GM11168 (cell line): ENCODE data around the gene ARID4B.
"Not testable (repeated sequence)": the region's sequence is repeated elsewhere in the genome, so short reads cannot be mapped to it uniquely, and the experiment has no call there.

Source experiments
- in situ Hi-C: fragments of 300-500 bp; cut with MboI; formaldehyde crosslinking; loops from one replicate; pipeline ENCODE4 v1.12.0; 2022; ENCODE audit warnings: low sequenced_read_pairs; ENCODE audit not compliant: unreplicated experiment

Gene ARID4B

DNA sequence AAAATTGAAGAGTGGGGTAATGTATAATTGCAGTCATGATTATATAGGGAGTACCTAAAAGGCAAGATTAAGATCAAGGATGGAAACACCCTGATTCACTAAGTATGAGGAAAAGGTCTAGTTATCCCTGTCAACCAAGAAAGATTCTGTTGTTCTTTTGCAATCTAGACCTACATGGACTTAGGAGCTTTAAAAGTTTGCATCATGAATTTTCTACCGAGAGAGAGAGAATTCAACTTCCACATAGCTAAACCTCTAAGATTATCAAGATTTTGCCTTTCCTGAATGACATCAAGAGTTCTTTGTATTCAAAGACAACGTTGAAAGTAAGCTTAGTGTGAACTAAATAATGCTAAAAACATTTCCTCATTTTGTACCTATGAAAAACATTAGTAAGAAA lies 88.1 kb downstream of the ARID4B start:
- in situ Hi-C loops = loop anchor here (10.0 kb wide), 1 partner anchor 175 kb away; no protein-coding TSS in a partner anchor

DNA sequence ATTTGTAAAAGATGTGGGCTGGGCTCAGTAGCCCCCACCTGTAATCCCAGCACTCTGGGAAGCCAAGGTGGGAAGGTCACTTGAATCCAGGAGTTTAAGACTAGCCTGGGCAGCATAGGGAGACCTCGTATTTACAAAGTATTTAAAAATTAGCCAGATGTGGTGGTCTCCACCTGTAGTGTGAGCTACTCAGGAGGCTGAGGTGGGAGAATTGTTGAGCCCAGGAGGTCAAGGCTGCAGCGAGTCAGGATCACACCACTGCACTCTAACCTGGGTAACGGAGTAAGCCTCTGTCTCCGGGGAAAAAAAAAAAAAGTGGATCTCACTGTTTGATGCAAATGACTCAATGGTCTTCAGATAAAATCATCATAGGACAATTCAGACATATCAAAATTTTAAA lies 89.4 kb downstream of the ARID4B start:
- in situ Hi-C loops = no loop called here

DNA sequence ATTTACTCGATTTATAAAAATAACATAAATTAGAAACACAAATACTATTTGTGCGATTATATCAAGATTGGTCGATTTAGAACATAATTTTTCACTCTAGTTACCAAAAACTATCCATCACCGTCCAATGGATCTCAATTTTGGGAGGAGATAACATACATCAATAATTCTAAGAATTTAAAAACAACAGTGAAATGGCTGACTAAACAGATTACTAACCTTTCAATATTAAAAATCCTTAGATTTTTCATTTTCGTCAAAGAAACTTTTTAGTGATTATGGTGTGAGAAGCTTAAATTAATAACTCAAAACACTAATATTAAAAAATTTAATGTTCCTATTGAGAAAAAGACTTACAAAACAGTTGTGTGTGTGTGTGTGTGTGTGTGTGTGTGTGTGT lies 91.9 kb downstream of the ARID4B start:
- in situ Hi-C loops = no loop called here

DNA sequence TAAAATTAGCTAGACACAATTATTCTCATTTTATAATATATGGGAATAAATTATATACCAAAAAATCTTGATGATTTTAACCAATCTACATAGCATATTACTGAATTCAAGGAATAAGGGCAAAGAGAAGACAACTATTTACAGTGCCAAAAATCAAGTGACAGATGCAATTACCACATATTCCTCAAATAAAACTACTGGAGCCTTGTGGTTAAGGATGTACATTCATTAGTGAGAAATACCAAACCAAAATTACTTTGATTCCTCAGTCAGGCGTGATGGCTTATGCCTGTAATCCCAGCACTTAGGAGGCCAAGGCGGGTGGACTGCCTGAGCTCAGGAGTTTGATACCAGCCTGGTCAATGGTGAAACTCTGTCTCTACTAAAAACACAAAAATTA lies 98.1 kb downstream of the ARID4B start:
- in situ Hi-C loops = no loop called here

DNA sequence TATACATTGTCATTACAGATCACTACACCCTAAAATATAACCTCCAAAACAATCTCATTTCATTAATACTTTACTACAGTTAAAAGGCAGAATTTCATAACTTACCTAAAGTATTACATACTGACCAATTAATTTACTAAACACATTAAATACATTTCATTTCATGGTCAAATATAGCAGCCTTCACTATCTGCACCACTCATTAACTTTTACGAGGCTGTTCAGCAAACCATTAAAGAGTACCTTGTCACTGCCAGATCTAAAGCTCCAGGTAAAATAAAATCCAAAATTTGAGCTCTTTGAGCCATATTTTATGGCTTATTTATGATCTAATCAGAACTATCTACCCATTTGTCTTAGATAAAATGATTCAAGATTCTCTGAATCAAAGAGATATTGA lies 100.6 kb downstream of the ARID4B start:
- in situ Hi-C loops = no loop called here

DNA sequence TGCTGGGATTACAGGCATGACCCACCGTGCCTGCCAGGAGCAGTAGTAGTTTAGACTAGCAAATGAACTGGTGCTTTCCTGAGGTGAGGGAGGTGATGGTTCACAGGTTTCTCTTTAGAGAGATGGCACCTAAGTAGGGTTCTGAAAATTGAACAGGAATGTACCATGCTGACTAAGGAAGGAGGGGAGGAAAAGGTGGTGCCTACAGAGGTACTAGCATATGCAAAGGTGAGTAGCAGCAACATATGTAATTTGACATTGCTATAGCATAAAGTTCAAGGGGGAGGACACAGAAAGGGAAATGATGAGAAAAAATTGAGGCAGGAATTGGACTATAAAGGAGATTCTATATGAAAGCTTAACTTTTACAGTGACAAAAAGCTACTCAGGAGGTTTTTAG lies 101.0 kb downstream of the ARID4B start:
- in situ Hi-C loops = no loop called here

DNA sequence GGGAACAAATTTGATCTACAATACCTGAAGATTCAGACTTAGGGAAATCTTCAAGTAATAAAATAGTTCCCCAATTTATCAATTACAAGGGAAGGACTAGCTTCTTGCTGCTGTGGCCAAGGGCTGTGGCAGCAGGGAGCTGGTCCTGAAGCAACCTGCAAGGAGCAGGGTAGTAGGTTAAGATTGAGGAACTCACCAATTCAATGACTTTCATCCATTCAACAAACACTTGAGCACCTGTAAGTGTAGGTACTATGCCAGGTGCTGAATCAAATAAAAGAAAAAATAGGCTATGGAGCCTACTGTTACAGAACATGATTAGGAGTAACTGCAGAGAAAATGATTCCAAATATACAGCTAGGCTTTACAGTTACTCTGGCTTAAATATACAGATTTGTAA lies 102.7 kb downstream of the ARID4B start:
- in situ Hi-C loops = no loop called here

DNA sequence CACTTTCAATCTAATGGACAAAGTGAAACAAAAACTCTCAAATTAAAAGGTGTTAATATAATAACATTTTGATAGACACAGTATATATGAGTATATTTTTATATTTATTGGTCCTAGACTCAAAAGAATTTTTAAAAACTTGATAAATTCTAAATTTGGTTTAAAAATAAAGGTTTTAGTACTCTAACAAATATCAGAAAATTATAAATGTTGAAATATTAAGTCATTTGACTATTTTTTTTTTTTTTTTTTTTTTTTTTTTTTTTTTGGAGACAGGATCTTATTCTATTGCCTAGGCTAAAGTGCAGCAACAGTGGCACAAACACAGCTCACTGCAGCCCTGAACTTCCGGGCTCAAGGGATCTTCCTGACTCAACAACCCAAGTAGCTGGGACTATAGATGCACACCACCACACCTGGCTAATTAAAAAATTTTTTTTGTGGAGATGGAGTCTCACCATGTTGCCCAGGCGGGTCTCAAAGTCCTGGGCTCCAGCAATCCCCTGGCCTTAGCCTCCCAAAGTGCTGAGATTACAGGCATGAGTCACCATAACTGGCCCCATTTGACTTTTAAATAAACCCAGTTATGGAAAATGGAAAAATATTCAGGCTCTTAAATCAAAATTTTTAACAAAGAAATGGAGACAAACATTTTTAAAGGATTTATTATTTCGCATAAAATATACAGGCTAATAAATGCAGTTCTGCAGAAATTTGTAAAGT lies 106.2 kb downstream of the ARID4B start:
- in situ Hi-C loops = no loop called here

DNA sequence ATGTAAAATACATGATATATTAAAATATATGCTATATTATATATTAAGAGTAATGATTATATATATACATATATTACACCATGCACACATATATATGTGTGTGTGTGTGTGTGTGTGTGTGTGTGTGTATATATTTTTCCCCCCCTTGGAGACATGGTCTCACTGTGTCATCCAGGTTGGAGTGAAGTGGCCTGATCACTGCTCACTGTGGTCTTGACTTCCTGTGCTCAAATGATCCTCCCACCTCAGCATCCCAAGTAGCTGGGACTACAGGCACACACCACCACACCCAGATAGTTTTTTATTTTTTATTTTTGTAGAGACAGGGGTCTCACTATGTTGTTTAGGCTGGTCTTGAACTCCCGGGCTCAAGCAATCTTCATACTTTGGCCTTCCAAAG lies 112.5 kb downstream of the ARID4B start:
- in situ Hi-C loops = no loop called here

DNA sequence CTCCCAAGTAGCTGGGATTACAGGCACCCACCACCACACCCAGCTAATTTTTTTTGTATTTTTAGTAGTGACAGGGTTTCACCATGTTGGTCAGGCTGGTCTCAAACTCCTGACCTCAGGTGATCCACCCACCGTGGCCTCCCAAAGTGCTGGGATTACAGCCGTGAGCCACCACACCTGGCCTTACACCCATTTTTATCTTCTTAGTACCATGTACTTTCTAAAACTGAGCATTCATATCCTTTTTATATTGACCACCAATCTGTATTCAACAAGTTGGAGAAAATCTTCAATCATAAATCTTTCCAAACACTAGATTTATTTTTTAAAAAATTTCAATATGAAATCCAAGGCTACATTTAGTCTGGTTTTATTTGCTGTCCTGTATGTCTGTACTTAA lies 113.0 kb downstream of the ARID4B start:
- in situ Hi-C loops = not testable (repeated sequence)

DNA sequence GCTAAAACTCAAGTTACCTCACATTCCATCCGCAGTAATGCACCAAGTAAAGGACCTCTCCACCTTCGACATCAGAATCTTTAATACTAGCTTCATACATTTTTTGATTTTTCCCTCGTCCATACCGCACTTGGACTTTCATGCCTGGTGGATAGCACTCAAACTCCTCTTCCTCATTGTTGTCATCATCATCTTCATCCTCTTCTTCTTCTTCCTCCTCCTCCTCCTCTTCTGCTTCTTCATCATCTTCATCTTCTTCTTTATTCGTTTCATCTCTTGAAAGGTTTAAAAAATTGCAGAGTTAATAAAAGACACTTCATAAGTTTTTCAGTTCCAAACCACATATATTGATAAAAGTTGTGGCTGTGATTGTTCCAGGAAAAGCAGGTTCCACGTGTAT lies 114.2 kb downstream of the ARID4B start:
- in situ Hi-C loops = no loop called here

DNA sequence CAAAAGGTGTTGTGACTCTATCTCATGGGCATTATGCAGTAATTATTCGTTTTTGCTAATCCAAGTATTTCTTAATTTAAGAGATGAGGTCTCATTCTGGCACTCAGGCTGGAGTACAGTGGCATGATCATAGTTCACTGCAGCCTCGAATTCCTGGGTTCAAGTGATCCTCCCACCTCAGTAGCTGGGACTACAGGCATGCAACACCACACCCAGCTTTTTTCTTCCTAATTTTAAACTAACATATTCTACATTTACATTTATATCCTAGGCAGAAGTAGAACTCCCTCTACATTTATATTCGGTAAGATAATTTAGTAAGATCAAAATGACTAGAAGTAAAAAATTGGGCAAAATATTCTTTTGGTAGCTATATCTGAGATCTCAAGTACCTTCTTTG lies 116.5 kb downstream of the ARID4B start:
- in situ Hi-C loops = no loop called here

DNA sequence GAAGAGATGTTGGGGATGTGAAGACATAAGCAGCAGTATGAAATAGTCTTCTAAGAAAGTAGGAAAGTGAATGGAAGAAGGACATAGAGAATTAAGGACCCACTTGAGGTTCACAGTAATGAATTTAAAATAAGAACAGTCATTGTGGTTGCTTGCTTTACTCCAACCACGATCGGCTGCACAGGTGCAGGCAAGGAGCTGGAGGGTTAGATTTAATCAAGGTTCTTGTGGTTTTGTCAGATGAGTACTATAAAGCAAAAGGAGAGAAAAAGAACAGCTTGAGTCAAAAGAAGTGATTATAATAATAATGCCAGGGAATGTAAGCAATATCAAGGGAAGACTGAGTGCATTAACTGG lies 120.8 kb downstream of the ARID4B start:
- in situ Hi-C loops = no loop called here

DNA sequence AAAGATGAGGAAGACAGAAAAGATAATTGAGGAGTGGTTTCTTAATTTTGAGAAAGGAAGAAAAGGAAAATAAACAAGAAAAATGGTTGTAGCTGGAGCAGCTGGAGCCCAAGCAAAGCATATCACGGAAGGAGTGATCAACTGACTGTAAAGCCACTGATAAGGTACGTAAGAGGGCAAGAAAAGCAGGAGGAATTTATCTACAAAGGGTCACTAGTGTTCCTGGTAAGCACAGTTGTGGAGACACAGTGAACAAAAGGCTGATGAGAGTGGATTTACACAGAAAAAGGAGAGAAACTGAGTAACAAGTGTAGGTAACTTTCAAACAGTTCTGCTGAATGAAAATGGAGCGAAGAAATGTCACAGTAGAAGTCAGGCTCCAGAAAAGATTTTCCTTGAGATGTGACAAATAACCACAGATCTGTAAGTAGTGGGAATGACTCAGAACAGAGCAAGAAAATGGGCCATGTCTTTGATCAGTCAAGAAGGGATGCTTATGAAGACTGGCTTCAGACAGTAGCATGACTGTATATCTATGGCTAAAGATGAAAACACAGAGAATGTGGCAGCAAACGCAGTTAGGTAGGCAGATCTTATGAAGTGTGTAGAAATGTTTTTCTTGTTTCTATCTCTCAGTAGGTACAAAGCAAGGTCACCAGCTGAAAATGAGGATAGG lies 121.3 kb downstream of the ARID4B start:
- in situ Hi-C loops = no loop called here

DNA sequence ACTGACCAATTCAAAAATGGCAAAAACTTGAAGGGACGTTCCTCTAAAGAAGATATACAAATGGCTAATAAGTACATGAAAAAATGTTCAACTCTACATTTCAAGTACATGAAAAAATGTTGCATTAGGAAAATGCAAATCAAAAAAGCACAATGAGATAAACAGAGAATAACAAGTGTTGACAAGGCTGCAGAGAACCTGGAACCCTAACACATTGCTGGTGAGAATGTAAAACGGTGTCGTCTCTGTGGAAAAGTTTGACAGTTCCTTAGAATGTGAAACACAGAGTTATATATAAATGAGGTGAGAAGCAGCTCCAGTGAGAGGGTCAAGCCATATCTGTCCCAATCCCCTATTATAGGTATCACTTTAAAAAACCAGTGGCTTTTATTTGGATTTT lies 122.3 kb downstream of the ARID4B start:
- in situ Hi-C loops = no loop called here

DNA sequence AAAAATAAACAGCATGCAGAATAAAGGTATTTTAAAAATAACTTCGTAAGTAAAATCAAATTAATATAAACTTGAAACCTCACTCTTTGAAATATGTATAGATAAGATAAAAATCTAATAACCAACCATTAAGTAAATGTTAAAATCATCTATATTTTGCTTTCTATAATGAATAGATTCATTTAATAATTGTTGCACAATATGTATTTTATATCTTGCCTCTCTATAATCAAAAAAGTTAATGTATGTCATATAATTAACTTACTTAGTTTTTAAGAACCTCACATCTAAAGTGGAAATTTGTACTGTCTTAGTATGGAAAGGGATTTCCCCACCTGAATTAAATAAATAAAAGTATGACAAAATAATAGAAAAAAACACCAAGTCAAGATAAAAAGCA lies 124.6 kb downstream of the ARID4B start:
- in situ Hi-C loops = no loop called here

DNA sequence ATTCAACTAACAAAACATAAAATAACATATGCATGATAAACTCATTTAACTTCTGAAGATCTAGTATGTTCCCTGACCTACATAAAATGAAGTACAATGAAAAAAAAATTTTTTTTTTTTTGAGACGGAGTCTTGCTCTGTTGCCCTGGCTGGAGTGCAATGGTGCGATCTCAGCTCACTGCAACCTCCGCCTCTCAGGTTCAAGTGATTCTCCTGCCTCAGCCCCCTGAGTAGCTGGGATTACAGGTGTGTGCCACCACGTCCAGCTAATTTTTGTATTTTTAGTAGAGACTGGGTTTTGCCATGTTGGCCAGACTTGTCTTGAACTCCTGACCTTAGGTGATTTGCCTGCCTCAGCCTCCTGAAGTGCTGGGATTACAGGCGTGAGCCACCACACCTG lies 125.5 kb downstream of the ARID4B start:
- in situ Hi-C loops = not testable (repeated sequence)

DNA sequence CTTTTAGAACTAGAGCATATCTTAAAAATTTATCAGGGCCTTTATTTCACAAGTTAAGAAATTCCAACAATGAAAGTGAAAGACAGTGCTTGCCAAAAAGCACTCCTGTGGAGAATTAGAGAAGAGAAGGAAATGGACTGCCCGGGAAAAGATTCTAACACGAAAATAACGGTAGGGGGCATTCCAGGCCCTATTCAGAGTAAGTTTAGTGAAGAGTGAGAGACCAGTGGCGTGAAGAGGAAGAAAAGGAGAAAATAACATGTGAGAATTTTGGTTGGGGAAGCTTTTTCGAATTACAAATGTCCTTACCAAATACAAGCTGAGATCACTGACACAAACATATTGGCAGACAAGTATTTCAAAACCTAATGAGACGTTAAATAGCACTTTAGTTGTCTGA lies 128.5 kb downstream of the ARID4B start:
- in situ Hi-C loops = no loop called here

DNA sequence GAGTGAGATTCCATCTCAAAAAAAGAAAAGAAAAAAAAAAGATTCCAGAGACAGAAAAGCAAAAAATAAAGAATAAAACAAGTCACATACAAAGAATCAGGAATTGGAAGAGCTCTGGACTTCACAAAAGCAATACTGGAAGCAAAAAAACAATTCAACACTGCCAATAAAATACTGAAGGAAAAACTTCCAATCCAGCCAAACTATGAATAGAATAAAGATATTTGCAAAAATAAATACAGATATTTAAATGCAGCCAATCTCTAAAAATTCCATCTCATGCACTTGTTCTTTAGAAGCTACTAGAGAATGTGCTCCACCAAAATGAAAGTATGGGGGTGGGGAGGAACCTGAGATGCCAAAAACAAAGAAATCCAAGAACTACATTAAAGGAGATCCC lies 137.5 kb downstream of the ARID4B start:
- in situ Hi-C loops = no loop called here

DNA sequence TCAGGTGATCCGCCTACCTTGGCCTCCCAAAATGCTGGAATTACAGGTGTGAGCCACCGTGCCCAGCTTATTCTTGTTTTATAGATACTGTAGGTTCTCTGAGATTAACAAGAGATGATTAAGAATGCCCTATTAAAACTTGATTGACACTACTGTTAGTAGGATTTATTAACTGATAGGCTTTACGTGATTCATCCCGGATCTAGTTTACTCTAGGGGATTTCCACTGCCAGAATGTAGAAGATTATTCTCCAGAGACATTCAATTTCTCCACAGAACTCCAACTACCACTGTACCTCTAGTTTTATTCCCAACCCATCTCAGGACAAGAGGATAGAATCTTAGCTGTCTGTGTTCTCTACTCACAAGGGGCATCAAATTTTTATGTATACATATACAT lies 140.7 kb downstream of the ARID4B start:
- in situ Hi-C loops = no loop called here

DNA sequence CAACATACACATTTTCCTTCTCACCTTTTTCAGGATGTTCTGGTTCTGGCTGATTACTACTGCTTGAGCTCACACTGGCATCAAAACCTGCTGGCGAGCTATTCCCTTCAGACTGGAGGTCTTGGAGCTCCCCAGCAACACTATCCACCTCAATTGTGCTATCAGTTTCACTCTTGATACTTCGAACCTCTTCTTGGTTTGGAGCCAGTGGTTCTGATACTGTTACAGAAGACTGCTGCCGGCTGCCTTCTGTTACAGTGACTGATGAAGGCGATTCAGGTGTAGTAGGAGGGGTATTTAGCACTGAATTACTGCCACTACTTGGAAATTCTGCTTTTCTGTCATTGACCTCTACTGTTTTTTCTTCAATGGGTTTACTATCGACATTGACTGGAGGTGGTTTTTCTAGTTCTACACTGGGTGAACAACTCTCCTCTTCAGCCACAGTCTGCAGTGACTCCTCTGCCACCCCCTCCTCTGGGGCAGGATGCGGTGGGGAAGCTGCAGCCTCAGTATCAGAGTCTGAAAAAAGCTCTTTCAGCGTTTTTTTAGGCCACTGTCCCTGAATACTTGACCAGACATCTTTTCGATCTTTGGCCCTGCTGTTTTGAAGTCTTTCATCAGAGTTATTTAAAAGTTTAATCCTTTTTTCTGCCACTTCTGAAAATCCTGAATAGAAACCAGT lies 146.3 kb downstream of the ARID4B start:
- in situ Hi-C loops = no loop called here
